GM18867 (cell line): Measurements from ENCODE around the gene ZACN.

Experiments
- ATAC-seq: cut with Tn5 transposase; IDR thresholded peaks from one replicate; pipeline ENCODE4 v1.9.1; 2021; ENCODE audit warnings: mild to moderate bottlenecking, moderate library complexity; ENCODE audit not compliant: unreplicated experiment

The ZACN gene

DNA sequence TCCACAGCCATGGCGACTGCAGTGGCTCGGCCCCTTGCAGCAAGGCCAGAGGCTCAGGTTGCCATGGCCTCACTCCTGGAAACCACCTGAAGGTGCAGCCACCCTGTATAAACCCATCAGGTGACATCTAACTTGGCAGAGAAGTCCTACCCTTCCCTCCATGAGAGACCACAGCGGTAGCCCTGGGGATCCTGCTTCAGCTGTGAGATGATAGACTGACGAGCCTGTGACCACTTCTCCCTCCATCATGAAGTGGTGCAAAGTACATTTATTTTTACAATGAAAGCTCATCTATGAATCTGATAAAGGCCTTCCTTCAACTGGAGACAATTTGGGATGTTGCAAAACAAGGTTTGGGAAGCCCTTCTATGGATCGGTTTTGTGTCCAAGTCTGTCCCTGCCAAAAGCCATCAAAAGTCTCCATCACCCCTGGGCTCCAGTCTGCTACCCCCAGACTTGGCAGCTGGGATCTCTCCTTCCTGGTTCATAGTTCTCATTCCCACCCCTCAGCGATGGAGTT lies 1.8 kb downstream of the ZACN start:
- no peak for ATAC-seq

DNA sequence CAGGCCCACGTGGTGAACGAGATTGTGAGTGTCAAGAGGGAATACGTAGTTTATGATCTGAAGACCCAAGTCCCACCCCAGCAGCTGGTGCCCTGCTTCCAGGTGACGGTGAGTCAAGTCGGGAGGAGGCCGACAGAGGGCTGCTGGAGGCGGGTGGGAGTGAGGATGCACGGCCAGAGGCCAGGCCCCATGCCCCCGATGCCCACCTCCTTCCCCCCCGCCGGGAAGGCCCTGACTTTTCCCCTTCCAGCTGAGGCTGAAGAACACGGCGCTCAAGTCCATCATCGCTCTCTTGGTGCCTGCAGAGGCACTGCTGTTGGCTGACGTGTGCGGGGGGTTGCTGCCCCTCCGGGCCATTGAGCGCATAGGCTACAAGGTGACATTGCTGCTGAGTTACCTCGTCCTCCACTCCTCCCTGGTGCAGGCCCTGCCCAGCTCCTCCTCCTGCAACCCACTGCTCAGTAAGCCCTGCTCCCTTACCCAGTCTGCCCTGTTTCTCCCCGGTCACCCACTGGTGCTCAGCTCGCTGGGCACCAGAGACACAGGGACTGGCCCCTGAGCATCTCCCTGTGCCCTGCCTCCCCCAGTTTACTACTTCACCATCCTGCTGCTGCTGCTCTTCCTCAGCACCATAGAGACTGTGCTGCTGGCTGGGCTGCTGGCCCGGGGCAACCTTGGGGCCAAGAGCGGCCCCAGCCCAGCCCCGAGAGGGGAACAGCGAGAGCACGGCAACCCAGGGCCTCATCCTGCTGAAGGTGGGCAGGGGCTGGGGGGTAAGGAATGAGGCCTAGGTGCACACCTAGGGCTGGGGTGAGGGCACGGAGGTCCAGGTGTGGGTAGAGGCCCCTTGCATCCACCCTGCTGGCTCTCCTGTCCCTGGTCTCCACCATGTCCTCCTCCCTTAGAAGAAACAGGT lies 2.6 kb downstream of the ZACN start:
- ATAC-seq = no peak

- ATAC-seq = no peak
Observed at GRCh38 chr17:76082326-76083251, 3.6 kb downstream of the ZACN start.

DNA sequence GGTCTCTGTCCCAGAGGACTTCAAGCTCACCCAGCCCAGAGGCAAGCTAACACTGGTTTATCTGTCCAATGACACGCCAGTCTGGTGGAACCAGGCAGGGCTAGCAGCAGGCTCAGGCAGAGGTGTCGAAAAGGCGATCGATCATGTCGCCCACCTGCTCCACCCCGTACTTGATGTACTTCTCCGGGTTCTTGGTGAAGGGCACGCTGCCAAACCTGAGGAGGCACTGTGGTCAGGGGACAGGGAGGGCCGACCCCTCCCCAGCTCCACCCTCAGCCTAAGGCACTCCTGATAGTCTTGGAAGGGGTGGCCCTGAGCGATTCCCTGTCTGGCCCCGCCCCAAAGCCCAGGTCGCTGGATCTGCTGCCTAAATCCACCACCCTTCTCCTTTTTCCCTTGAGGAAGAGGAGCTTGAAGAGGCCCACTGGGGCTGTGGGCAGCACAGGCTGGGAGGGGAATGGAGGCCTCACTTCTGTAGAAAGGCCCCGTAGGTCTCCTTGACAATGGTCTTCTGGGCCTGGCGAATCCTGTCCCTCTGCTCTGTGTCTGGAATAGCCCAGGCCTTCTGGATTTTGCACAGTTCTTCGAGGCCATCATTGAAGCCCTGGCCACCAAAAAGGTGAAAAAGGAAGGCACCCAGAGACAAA lies 4.7 kb downstream of the ZACN start:
- no peak for ATAC-seq

DNA sequence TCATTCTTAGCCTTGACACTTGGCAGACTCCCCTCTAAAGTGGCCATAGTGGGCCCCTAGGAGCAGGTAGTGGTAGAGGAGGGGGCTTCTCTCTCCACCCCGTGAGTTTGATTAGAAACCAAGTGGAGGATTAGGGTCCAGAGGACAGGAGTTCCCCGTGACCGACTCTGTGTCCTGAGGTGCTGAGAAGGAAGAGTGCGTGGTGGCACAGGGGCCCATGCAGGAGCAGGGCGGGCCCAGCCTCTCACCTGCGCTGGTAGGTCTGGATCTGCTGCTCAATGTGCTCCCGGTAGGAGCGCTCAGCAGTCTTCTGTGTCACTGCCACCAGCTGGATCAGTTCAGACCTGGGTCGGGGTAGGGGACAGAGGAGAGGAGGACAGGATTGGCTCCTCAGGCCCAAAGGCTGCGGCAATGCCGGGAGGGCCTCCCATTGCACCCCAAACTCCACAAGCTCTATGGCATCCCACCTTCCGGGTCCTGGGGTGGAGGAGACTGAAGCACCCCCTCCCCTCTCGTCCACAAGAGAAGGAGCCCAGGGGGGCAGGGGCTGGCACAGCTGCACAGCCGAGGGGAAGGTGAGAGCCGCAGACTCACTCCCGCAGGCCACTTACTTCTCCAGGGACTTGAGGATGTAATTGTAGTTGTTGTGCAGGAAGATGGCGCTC lies 6.2 kb downstream of the ZACN start:
- ATAC-seq = no peak

- no peak for ATAC-seq
Observed at GRCh38 chr17:76085731-76086366, 6.9 kb downstream of the ZACN start.

DNA sequence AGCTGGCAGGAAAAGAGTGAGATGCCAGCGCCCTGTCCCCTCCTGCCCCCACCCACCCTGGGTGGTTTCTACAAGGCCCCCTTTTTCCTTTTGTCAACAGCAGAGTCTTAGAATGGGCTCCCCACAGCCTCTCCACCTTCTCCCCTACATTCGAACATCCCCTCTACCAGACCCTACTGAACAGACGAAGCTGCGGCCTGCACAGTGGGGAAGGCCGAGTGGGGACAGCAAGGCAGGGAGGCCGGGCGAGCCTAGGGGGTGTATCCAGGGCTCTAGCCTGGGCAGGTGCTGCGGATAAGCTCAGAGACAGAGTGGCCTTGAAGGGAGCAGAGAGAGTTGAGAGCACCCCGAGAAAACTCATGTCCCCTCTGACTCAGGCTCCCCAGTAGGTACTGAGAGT lies 7.4 kb downstream of the ZACN start:
- no peak for ATAC-seq

DNA sequence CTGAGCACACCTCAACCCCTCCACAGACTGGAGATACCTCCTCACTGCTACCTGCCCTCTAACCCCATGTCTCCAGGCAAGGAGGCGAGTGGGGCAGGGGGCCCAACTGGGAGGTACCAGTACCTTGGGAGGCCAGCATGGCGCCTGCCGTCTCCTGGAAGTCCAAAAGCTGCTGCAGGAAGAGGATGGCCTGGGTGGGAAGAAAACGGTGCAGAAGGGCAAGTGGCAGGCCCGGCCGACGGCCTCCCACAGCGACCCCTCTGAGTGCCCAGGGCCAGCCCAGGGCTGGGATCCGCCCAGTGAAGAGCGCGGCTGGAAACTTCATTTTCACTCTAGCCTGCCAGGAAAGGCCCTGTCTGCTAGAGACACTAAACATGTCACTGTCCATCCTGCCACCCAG lies 8.5 kb downstream of the ZACN start:
- ATAC-seq = no peak

GRCh38 chr17:76088041-76088867 lies 9.3 kb downstream of the ZACN start:
- no peak for ATAC-seq

DNA sequence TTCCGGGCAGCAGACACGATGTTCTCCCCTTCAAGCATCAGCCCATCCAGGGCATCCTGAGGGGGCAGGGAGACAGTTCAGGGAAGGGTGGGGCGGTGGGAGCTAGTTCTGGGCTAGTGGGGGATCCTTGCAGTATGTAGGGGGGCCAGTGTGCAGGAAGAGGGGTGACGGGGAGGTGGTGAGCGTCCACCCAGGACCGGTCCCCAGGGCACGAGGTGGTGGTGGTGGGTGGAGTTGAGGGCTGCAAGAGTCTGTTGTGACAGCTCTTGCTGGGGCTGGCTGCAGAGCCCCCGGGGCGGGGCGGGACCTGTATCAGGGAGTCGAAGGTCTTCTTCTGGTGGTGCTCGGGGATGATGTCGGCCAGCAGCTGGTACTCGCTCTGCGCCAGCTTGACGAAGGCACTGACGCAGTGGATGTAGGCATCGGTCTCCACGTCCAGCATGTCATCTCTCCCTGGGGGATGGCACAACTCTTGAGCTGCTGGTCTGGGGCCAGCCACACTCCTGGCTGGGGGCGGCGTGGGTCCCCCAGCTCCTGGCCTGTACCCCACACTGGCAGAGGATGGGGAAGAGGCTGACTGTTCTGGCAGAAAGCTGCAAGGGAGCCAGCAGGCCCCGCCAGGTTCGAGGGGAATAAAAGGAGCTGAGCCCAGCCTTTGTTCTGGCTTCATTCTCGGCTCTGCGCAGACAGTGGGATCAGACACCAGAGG lies 10.0 kb downstream of the ZACN start:
- no peak for ATAC-seq

DNA sequence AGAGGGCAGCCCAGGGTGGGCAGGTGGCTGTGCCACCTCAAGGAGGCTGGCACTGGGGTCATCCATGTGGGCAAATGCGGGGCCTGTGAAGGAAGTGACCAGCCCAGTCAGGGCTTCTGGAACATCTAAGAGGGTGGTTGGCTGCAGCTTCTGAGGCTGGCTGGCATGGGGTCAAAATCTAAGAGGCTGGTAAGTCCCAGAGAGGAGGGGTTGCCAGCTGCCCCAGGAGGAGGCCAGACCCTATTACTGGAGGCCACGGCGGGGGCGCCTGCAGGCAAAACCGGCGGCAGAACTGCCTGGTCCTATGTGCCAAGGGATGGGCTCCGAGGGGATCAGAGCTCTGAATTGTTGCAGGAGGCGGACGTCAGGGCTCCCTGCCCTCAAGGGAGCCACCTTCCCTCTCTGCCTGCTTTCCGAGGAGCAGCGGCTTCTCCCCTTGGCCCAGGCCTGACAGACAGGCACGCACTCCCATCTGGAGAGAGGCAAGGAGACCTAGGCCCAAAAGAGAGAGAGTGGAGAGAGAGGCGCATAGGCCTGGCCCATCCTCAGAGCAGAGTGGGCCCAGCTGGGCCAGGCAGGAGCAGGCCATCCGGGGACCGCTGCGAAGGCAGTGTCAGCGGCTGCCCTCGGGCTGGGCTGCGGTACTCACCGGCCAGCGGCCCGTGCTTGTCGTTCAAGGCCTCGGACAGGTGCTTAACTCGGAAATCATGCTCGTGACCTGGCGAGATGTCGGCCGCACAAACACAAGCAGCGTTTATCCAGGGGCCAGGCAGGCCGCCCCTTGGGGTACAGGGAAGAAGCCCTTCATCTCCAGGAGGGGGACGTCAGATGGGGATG lies 10.9 kb downstream of the ZACN start:
- no peak for ATAC-seq

- no peak for ATAC-seq
Observed at GRCh38 chr17:76090517-76091129, 11.6 kb downstream of the ZACN start.

DNA sequence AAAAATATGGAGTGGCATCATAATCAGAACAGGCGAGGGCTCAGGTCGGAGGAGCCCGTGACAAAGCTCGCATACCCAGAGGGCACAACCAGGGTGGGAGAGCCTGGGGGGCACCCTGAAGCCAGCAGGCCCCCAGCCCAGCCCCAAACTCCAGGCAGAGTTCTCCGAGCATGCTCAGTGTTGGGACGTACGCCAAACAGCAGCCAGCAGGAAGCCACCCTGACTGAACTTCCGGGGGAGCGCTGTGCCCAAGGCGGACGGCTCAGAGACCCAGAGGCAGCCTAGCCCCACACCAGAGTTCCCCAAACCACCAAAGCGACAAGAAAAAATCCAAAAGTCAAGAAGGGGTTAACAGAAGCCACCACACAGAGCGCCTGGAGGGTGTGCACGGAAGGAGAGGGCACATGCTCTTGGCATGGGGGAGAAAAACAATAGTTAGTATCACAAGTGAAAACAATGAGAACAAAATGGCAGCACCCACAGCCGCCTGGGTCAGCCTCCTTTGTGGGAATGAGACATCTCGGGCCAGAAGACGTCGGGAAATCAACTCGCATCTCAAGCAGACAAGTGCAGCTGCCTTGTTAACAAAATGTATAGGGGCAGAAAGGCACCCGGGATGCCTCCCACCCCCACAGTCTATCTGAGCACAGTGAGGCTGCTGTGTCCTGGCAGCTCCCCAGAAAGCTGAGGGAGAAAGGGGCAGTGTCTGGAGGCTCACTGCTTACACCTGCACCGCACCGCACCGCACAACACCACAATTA lies 12.7 kb downstream of the ZACN start:
- ATAC-seq = no peak

GRCh38 chr17:76092526-76093413 lies 13.8 kb downstream of the ZACN start:
- no peak for ATAC-seq

DNA sequence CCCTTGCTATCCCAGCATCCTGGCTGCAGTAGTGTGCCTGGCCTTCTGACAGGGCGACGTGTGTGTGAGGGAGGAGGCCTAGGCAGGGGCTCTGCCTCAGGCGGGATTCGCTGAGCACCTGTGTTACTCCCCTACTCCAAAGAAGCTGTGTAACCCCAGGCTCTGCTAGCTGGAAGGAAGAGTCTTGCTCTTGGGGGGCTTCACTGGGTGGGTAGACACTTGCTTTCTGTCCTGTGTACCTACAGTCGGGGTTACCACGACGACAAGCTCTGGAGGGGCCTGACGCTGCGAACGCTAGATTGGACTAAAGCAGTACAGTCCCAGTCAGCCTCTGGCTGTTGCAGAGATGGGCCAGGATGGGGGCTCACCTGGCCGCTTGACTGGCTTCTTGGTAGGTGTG lies 15.1 kb downstream of the ZACN start:
- no peak for ATAC-seq

GRCh38 chr17:76095943-76096342 lies 17.0 kb downstream of the ZACN start:
- ATAC-seq = no peak
